ENCODE results near the gene ROCK2.

DNA sequence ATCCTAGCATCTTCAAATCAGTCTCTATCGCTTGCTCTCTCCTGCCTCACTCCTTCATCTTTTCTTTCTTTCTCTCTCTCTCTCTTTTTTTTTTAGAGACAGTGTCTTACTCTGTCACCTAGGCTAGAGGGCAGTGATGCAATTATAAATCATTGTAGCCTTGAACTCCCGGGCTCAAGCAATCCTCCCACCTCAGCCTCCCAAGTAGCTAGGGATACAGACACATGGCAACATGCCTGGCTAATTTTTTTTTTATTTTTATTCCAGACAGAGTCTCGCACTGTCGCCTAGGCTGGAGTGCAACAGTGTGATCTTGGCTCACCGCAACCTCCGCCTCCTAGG is 199.7 kb downstream of the ROCK2 start:
- TF ChIP-seq POLR2AphosphoS5 (IDR thresholded peaks at IDR 0.05) (no peak), CTCF (IDR thresholded peaks at IDR 0.05) (no peak), POLR2A (IDR thresholded peaks at IDR 0.05) (no peak)

Measured in sigmoid colon (tissue), 4 donors.